Measurements from ENCODE around the gene HOXB9.
A peak's percentile ranks its signal among the peaks of the same experiment; 100 is the strongest.

HOXB9 gene

GRCh38 chr17:48597778-48598631 is 28.2 kb downstream of the HOXB9 start:
- no peak for DNase-seq (ENCODE audit: low spot score)

- DNase-seq (ENCODE audit: low spot score), result no peak
These were observed 28.7 kb downstream of the HOXB9 start for GRCh38 chr17:48597528-48597777.

- DNase-seq (ENCODE audit: low spot score), result no peak
These were observed 29.2 kb downstream of the HOXB9 start for GRCh38 chr17:48596735-48597527.

- no peak for DNase-seq (ENCODE audit: low spot score)
These were observed 30.0 kb downstream of the HOXB9 start for GRCh38 chr17:48596000-48596734.

- DNase-seq (ENCODE audit: low spot score), result no peak
These were observed 30.7 kb downstream of the HOXB9 start for GRCh38 chr17:48595278-48595999.

- DNase-seq (ENCODE audit: low spot score), result no peak
These were observed 31.4 kb downstream of the HOXB9 start for GRCh38 chr17:48594538-48595277.

GRCh38 chr17:48593840-48594537 is 32.2 kb downstream of the HOXB9 start:
- peak; percentile 51 for DNase-seq (ENCODE audit: low spot score)

GRCh38 chr17:48593126-48593829 is 32.9 kb downstream of the HOXB9 start, which contains the start of gene HOXB5:
HOXB5 (minus strand) TSS chr17:48593779; CDS start chr17:48593682, 97 bp downstream.
- no peak for DNase-seq (ENCODE audit: low spot score)

- no peak for DNase-seq (ENCODE audit: low spot score)
These were observed 33.6 kb downstream of the HOXB9 start for GRCh38 chr17:48592577-48592976.

GRCh38 chr17:48592057-48592514 is 34.1 kb downstream of the HOXB9 start:
- no peak for DNase-seq (ENCODE audit: low spot score)

GRCh38 chr17:48591255-48592056 is 34.7 kb downstream of the HOXB9 start:
- DNase-seq (ENCODE audit: low spot score), result no peak

- no peak for DNase-seq (ENCODE audit: low spot score)
These were observed 35.5 kb downstream of the HOXB9 start for GRCh38 chr17:48590607-48591161.

GRCh38 chr17:48589831-48590606 is 36.1 kb downstream of the HOXB9 start, which contains the start of gene HOXB3:
HOXB3 (minus strand) TSS chr17:48590241; CDS start chr17:48552474, 37,767 bp downstream.
- DNase-seq (ENCODE audit: low spot score), result no peak

GRCh38 chr17:48589060-48589830 is 36.9 kb downstream of the HOXB9 start:
- no peak for DNase-seq (ENCODE audit: low spot score)

- DNase-seq (ENCODE audit: low spot score), result no peak
These were observed 37.6 kb downstream of the HOXB9 start for GRCh38 chr17:48588528-48588927.

- DNase-seq (ENCODE audit: low spot score), result no peak
These were observed 38.1 kb downstream of the HOXB9 start for GRCh38 chr17:48588074-48588415.

Measured in SK-N-DZ (cell line).